Measurements from ENCODE around the gene UNC93B1.

UNC93B1 gene

GRCh38 chr11:68036717-68037239, 32.9 kb upstream of the UNC93B1 start:
- TF ChIP-seq CTCF (IDR thresholded peaks at IDR 0.05; ENCODE audit: low read depth, low read length): no peak
- H3K4me3 ChIP-seq (replicated peaks in 1 of 2; ENCODE audit: low read depth in 2 of 2, low read length in 2 of 2): no peak overlapping the region
- no peak for DNase-seq (ENCODE audit: low read depth in 2 of 2)

- no peak for DNase-seq (ENCODE audit: low read depth in 2 of 2)
- H3K4me3 ChIP-seq (replicated peaks in 1 of 2; ENCODE audit: low read depth in 2 of 2, low read length in 2 of 2): no peak overlapping the region
- no peak for TF ChIP-seq CTCF (IDR thresholded peaks at IDR 0.05; ENCODE audit: low read depth, low read length)
Observed at GRCh38 chr11:68036141-68036716, 32.3 kb upstream of the UNC93B1 start.

GRCh38 chr11:68035266-68035876, 31.5 kb upstream of the UNC93B1 start:
- no peak for DNase-seq (ENCODE audit: low read depth in 2 of 2)
- TF ChIP-seq CTCF (IDR thresholded peaks at IDR 0.05; ENCODE audit: low read depth, low read length): no peak
- no peak overlapping the region for H3K4me3 ChIP-seq (replicated peaks in 1 of 2; ENCODE audit: low read depth in 2 of 2, low read length in 2 of 2)

- no peak for TF ChIP-seq CTCF (IDR thresholded peaks at IDR 0.05; ENCODE audit: low read depth, low read length)
- H3K4me3 ChIP-seq (replicated peaks in 1 of 2; ENCODE audit: low read depth in 2 of 2, low read length in 2 of 2): no peak overlapping the region
- no peak for DNase-seq (ENCODE audit: low read depth in 2 of 2)
Observed at GRCh38 chr11:68033708-68034045, 29.8 kb upstream of the UNC93B1 start.

- no peak for DNase-seq (ENCODE audit: low read depth in 2 of 2)
- no peak overlapping the region for H3K4me3 ChIP-seq (replicated peaks in 1 of 2; ENCODE audit: low read depth in 2 of 2, low read length in 2 of 2)
- no peak for TF ChIP-seq CTCF (IDR thresholded peaks at IDR 0.05; ENCODE audit: low read depth, low read length)
Observed at GRCh38 chr11:68032997-68033707, 29.3 kb upstream of the UNC93B1 start.

GRCh38 chr11:68032003-68032402, 28.1 kb upstream of the UNC93B1 start:
- no peak for TF ChIP-seq CTCF (IDR thresholded peaks at IDR 0.05; ENCODE audit: low read depth, low read length)
- DNase-seq (ENCODE audit: low read depth in 2 of 2): no peak
- H3K4me3 ChIP-seq (replicated peaks in 1 of 2; ENCODE audit: low read depth in 2 of 2, low read length in 2 of 2): no peak overlapping the region

All from cardiac fibroblast (primary cell).